K562 (cell line): ENCODE measurements around the gene CGREF1. TPM values are rescaled to one million over a fixed set of nuclear protein-coding genes. Genes with fewer than 3 reads are reported as not detected.

ENCODE experiments used
- ATAC-seq: fragments of 200-7000 bp; cut with Tn5 transposase; 3 replicates; pipeline ENCODE4 v1.9.1; 2020; ENCODE audit warnings: moderate library complexity
- BruUV-seq: library from RNA; stranded (reverse); fragments of 400-500 nt; replicated peaks from 2 replicates; lab custom pipeline; 2021; lab: Mats Ljungman, UMichigan
- CTCF ChIA-PET: fragments of 300-600 bp; formaldehyde crosslinking; extraction: SDS; loops from one replicate; lab custom pipeline; 2021; ENCODE audit warnings: low intra/inter-chr PET ratio; lab: Yijun Ruan, JAX
- POLR2A ChIA-PET: fragments of 300-600, 350-650 bp; sonication (Branson Sonifier 250); formaldehyde crosslinking; extraction: SDS; loops from one replicate; lab custom pipeline; 2021; ENCODE audit warnings: antibody characterized with exemption, inconsistent platforms; lab: Yijun Ruan, JAX
- DNase-seq, 4 experiments: peaks; one replicate each; pipeline versions ENCODE4 v3.0.0 to v3.0.0-alpha.2; 2011 to 2018; ENCODE audit warnings: low spot score in 3 of 4, mixed read lengths in 3 of 4; ENCODE audit errors: extremely low read depth in 1 of 4
- FAIRE-seq: peaks from 2 replicates; lab custom pipeline; 2011; peaks lifted over from hg19 to GRCh38; lab: Jason Lieb, UNC
- H2AFZ ChIP-seq: 2 replicates; pipeline ENCODE4 v1.6.0; 2011; ENCODE audit warnings: low read depth, low read length, control low read depth, inconsistent platforms
- H3K27ac ChIP-seq: fragments of 200-600 bp; 3 replicates; pipeline ENCODE4 v1.8.0; 2011; ENCODE audit warnings: low read depth, mild to moderate bottlenecking, control low read depth, inconsistent platforms, low read length, moderate library complexity, mixed read lengths; ENCODE audit errors: extremely low read depth
- H3K27me3 ChIP-seq, 2 experiments: fragments of 300-600 bp in 1 of 2; 2 replicates in 1 of 2; 3 replicates in 1 of 2; pipeline versions ENCODE4 v1.6.0 to v1.8.0; 2011; ENCODE audit warnings: inconsistent platforms in 2 of 2, low read length in 2 of 2, mild to moderate bottlenecking in 1 of 2, mixed read lengths in 1 of 2, moderate library complexity in 1 of 2; ENCODE audit not compliant: control insufficient read depth in 2 of 2, insufficient read depth in 2 of 2
- H3K36me3 ChIP-seq: fragments of 300-600 bp; 3 replicates; pipeline ENCODE4 v1.8.0; 2011; ENCODE audit warnings: mild to moderate bottlenecking, low read length, inconsistent platforms; ENCODE audit not compliant: control insufficient read depth, insufficient read depth
- H3K4me1 ChIP-seq, 2 experiments: fragments of 200-600 bp in 1 of 2; replicated peaks in 1 of 2; 2 replicates in 1 of 2; 3 replicates in 1 of 2; pipeline versions ENCODE4 v1.5.1 to v1.8.0; 2011; ENCODE audit warnings: inconsistent platforms in 2 of 2, low read length in 2 of 2, mild to moderate bottlenecking in 1 of 2, mixed read lengths in 1 of 2, moderate library complexity in 1 of 2; ENCODE audit not compliant: control insufficient read depth in 2 of 2, insufficient read depth in 2 of 2
- H3K4me2 ChIP-seq: 2 replicates; pipeline ENCODE4 v1.6.1; 2011; ENCODE audit warnings: low read length, control low read depth, inconsistent platforms, mixed read lengths; ENCODE audit not compliant: insufficient read depth
- H3K4me3 ChIP-seq: fragments of 200-600 bp; sonication (generic), shearing (Covaris generic); 2 replicates; pipeline ENCODE4 v1.5.1; 2016; ENCODE audit warnings: control low read depth, inconsistent platforms
- H3K79me2 ChIP-seq: fragments of 200-600 bp; 3 replicates; pipeline ENCODE4 v1.8.0; 2011; ENCODE audit warnings: low read length, inconsistent platforms; ENCODE audit not compliant: control insufficient read depth, insufficient read depth
- H3K9ac ChIP-seq, 2 experiments: 2 replicates each; pipeline versions ENCODE4 v1.6.0 to v1.6.1; 2011; ENCODE audit warnings: low read depth in 2 of 2, low read length in 2 of 2, control low read depth in 1 of 2, inconsistent platforms in 1 of 2, mild to moderate bottlenecking in 1 of 2, mixed read lengths in 1 of 2; ENCODE audit not compliant: insufficient read depth in 1 of 2
- H3K9me1 ChIP-seq: one replicate; pipeline ENCODE4 v1.6.0; 2011; ENCODE audit warnings: inconsistent platforms, mild to moderate bottlenecking, low read length, moderate library complexity; ENCODE audit not compliant: control insufficient read depth, insufficient read depth
- H3K9me3 ChIP-seq: replicated peaks from 2 replicates; pipeline ENCODE4 v1.5.1; 2011; ENCODE audit warnings: low read depth, low read length, inconsistent platforms; ENCODE audit not compliant: control insufficient read depth, insufficient read depth
- H4K20me1 ChIP-seq: replicated peaks from 2 replicates; pipeline ENCODE4 v1.6.1; 2011; ENCODE audit warnings: low read length, inconsistent platforms, mixed read lengths; ENCODE audit not compliant: control insufficient read depth, insufficient read depth
- CEBPG ChIP-seq, 3 experiments: fragments of 200-800 bp in 1 of 3; sonication (Bioruptor generic) in 1 of 3; sonication (generic) in 1 of 3; formaldehyde crosslinking in 1 of 3; IDR thresholded peaks in 2 of 3; conservative IDR thresholded peaks in 1 of 3; 2 replicates each; pipeline versions ENCODE4 v1.6.1 to v1.8.0; 2016 to 2022; ENCODE audit warnings: missing compliant biosample characterization in 2 of 3, missing genetic modification characterization in 2 of 3, mild to moderate bottlenecking in 1 of 3, missing genetic modification reagents in 1 of 3
- ELF4 ChIP-seq: fragments of 450-650 bp; formaldehyde crosslinking; IDR thresholded peaks from 2 replicates; pipeline ENCODE4 v1.4.0; 2022; ENCODE audit warnings: missing genetic modification characterization
- ETS2 ChIP-seq: IDR thresholded peaks from 2 replicates; pipeline ENCODE4 v1.6.1; 2016; ENCODE audit warnings: borderline replicate concordance, missing genetic modification characterization, mild to moderate bottlenecking, moderate library complexity, missing compliant biosample characterization; ENCODE audit not compliant: poor library complexity, severe bottlenecking
- GABPB1 ChIP-seq: sonication (generic); formaldehyde crosslinking; IDR thresholded peaks from 2 replicates; pipeline ENCODE4 v1.8.0; 2022; ENCODE audit warnings: mild to moderate bottlenecking, missing genetic modification reagents
- JUNB ChIP-seq: fragments of 450-650 bp; formaldehyde crosslinking; conservative IDR thresholded peaks from 2 replicates; pipeline ENCODE4 v1.4.0; 2020; ENCODE audit warnings: mild to moderate bottlenecking
- PCBP1 ChIP-seq: fragments of 200-400 bp; formaldehyde crosslinking; IDR thresholded peaks from 2 replicates; pipeline ENCODE4 v1.6.1; 2018; ENCODE audit warnings: mild to moderate bottlenecking, low read depth, low read length; ENCODE audit not compliant: poor library complexity, severe bottlenecking
- SAFB ChIP-seq: fragments of 200-400 bp; formaldehyde crosslinking; IDR thresholded peaks from 2 replicates; pipeline ENCODE4 v1.6.1; 2017; ENCODE audit warnings: low read depth, low read length, borderline replicate concordance
- SMC3 ChIP-seq: conservative IDR thresholded peaks from 2 replicates; pipeline ENCODE4 v1.6.1; 2011; ENCODE audit warnings: low read depth, low read length, improper control_type of control experiment; ENCODE audit not compliant: insufficient read depth
- ZBTB33 ChIP-seq: sonication (generic); formaldehyde crosslinking; IDR thresholded peaks from 2 replicates; pipeline ENCODE4 v1.8.1; 2023; ENCODE audit warnings: mild to moderate bottlenecking, missing genetic modification reagents
- ZBTB9 ChIP-seq: fragments of 450-650 bp; formaldehyde crosslinking; IDR thresholded peaks from 2 replicates; pipeline ENCODE4 v1.4.0; 2020; ENCODE audit warnings: mild to moderate bottlenecking, moderate library complexity
- ZNF124 ChIP-seq: sonication (generic); formaldehyde crosslinking; IDR thresholded peaks from 2 replicates; pipeline ENCODE4 v1.8.1; 2022; ENCODE audit warnings: missing genetic modification reagents
- ZNF134 ChIP-seq: fragments of 250-450 bp; sonication (Bioruptor Pico); conservative IDR thresholded peaks from 2 replicates; pipeline ENCODE4 v1.4.0; 2020
- ZNF561 ChIP-seq: fragments of 450-650 bp; formaldehyde crosslinking; conservative IDR thresholded peaks from 2 replicates; pipeline ENCODE4 v1.4.0; 2020; ENCODE audit warnings: mild to moderate bottlenecking, moderate library complexity
- WGBS: fragments of 100-300 bp; shearing (Covaris generic); methylation state at CpG from one replicate; pipeline ENCODE4 v1.1.6; 2016; ENCODE audit warnings: low coverage, mixed read lengths; ENCODE audit not compliant: insufficient coverage; ENCODE audit errors: missing lambda C conversion rate; 5-methylcytosine and 5-hydroxymethylcytosine counted together
- in situ Hi-C: fragments of 300-500 bp; cut with MboI; formaldehyde crosslinking; loops from 4 replicates; pipeline ENCODE4 v1.15.0; 2018; ENCODE audit warnings: inconsistent platforms, mixed read lengths
- intact Hi-C: fragments of 100-400 bp; cut with micrococcal nuclease; formaldehyde crosslinking; loops from 2 replicates; pipeline ENCODE4 v1.14.2; 2022
- polyA plus RNA-seq, 8 experiments: library from polyadenylated mRNA; depleted of rRNA in 4 of 8; stranded (reverse) in 5 of 8; unstranded in 3 of 8; fragments of >200 nt; fragmentation: Nextera tagmentation in 2 of 8; fragmentation: Illumina TruSeq in 1 of 8; extraction: Ambion mirVana in 2 of 8; extraction: Trizol in 1 of 8; gene quantifications; 2 replicates each; pipeline versions ENCODE4 v1.2.1 to v1.2.3, GENCODE V29; 2011 to 2014; ENCODE audit warnings: inconsistent platforms in 1 of 8, missing spikeins in 1 of 8
- total RNA-seq, 7 experiments: library from RNA; depleted of rRNA in 6 of 7; stranded (reverse); fragments of >200 nt in 6 of 7; fragmentation: Illumina TruSeq in 2 of 7; extraction: Trizol in 2 of 7; gene quantifications; 2 replicates each; pipeline versions ENCODE4 v1.2.1 to v1.2.3, GENCODE V29; 2011 to 2021; ENCODE audit warnings: low replicate concordance in 1 of 7
- TF ChIP-seq, protein P1 (sequence below): fragments of 450-650 bp; IDR thresholded peaks from 2 replicates; pipeline ENCODE4 v1.6.1; 2017; ENCODE audit warnings: antibody characterized with exemption

Gene CGREF1
- total and polyA plus RNA-seq, 9 of the 15 experiments (the other 6 are each of a cell fraction or from before 2014, with no cell fraction given) = 0.07 to 0.50 (median 0.37) TPM

- TF ChIP-seq SAFB (no peak), ZBTB9 (no peak), GABPB1 (CRISPR knock-in tag) (no peak), ETS2 (tag) (no peak), JUNB (no peak), ELF4 (CRISPR knock-in tag) (no peak), ZNF124 (CRISPR knock-in tag) (no peak)
Observed at GRCh38 chr2:27138111-27138510, 19.2 kb upstream of the CGREF1 start (continued).

DNA sequence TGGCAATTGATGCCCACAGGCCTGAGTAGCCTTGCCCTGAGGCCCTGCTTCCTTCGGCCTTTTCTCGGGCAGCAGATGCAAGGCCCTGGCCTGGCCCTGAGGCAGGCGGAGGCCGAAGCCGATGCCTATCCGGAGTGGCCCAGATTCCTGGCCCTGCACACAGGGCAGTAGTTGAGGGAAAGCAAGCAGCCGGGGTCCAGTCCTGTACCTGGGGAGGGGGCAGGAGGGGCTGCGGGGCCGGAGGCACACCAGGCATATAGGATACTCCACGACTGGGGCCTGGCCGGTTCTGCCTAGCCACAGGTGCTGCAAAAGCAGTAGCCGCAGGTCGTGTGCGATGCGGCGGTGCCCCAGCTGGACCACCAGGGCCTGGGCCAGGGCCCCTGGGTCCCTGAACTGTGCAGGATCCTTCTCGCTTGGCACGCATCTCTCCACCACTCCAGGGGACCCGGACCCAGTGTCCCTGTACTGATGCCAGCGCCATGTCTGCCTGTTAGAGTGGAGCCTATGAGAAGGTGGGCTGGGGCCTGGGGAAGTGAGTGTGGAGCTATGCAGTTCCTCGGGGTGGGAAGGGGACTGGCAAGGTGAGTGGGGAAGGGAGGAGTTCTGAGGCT, 18.5 kb upstream of the CGREF1 start:
- no peak for FAIRE-seq
- H3K4me2 ChIP-seq = no peak overlapping the region
- no peak overlapping the region for H3K4me3 ChIP-seq
- intact Hi-C loops = no loop called here
- CTCF ChIA-PET = no interaction called here
- no peaks in the 10 kb centered on the region; the same call in 1 of the 2 replicates for H3K9me3 ChIP-seq
- no peak overlapping the region for H3K27ac ChIP-seq
- H4K20me1 ChIP-seq = no peaks in the 10 kb centered on the region; the same call in 1 of the 2 replicates
- DNase-seq = no peak
- peak overlapping the region in 1 of 2 experiments; percentile 62; a peak in 2 of 4 replicates for H3K9ac ChIP-seq
- in situ Hi-C loops = no loop called here
- H3K79me2 ChIP-seq = peaks cover 21% of the 10 kb centered on the region
- ATAC-seq = no peak
- peaks cover 11% of the 10 kb centered on the region; the same call in 2 of the 3 replicates for H3K36me3 ChIP-seq
- peaks cover 15 to 27% of the 10 kb centered on the region in 2 experiments; a peak in 4 of 5 replicates for H3K4me1 ChIP-seq
- BruUV-seq = no TSS peak
- peaks cover 5% of the 10 kb centered on the region for H3K9me1 ChIP-seq
- WGBS = 69% methylated on average over 15 of the region's 21 CpGs
- no peaks in the 10 kb centered on the region for H3K27me3 ChIP-seq
- POLR2A ChIA-PET = no interaction called here
- no peak overlapping the region for H2AFZ ChIP-seq
- no peak for TF ChIP-seq SMC3
- no peak for TF ChIP-seq PCBP1
- TF ChIP-seq ZBTB33 (CRISPR knock-in tag) = no peak
- TF ChIP-seq CEBPG (CRISPR knock-in tag; IDR thresholded peaks at IDR 0.05) = no peak
- no peak for TF ChIP-seq CEBPG (tag; conservative IDR thresholded peaks at IDR 0.05 in 1 of 2, IDR thresholded peaks at IDR 0.05 in 1 of 2)
- TF ChIP-seq, protein P1, sequence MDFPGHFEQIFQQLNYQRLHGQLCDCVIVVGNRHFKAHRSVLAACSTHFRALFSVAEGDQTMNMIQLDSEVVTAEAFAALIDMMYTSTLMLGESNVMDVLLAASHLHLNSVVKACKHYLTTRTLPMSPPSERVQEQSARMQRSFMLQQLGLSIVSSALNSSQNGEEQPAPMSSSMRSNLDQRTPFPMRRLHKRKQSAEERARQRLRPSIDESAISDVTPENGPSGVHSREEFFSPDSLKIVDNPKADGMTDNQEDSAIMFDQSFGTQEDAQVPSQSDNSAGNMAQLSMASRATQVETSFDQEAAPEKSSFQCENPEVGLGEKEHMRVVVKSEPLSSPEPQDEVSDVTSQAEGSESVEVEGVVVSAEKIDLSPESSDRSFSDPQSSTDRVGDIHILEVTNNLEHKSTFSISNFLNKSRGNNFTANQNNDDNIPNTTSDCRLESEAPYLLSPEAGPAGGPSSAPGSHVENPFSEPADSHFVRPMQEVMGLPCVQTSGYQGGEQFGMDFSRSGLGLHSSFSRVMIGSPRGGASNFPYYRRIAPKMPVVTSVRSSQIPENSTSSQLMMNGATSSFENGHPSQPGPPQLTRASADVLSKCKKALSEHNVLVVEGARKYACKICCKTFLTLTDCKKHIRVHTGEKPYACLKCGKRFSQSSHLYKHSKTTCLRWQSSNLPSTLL = no peak
- no peak for TF ChIP-seq ZNF134 (CRISPR knock-in tag)
- no peak for TF ChIP-seq ZNF561 (CRISPR knock-in tag)
